HG03025 (cell line): ENCODE measurements around the gene JPH3.

Source experiments
- ATAC-seq: cut with Tn5 transposase; IDR thresholded peaks from one replicate; pipeline ENCODE4 v1.9.1; 2021; ENCODE audit warnings: mild to moderate bottlenecking, moderate library complexity; ENCODE audit not compliant: unreplicated experiment, low FRiP score

Gene JPH3

DNA sequence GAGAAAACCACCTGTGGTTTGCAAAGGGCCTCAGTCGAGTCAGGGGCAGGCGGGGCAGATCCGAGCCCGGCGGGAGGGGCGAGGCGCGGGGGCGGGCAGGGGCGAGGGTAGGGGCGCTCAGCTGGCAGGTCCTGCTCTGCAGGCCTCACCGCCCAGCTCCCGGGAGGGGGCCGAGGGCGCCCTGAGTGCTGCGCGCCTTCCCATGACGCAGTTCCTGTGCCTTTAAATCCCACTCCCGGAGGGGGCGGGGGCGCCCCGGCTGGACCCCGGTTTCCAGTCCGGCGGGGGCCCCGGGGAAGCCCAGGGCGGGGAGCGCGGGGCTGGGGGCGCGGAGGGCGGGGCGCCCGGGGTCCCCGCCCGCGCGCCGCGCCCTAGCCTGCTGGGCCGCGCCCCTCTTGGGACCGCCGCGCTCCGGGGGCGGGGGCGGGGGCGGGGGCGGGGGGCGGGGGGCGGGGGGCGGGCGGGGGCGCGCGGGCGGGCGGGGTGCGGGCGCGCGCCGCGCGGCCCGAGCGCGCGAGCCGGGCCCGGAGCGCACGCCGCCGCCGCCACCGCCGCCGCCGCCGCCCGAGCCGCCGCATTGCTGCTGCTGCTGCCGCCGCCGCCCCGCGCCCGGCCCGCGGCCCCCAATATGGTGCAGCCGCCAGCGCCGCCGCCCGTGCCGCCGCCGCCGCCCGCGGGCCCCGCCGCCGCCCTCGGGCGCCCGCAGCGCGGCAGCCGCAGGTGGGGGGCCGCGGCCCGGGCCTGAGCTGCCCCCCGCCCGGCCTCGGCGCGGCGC, at the start of gene JPH3:
TSS of gene JPH3 (plus strand) at position 508 of the 775 bp plus-strand sequence. CDS start 639 bp downstream, outside the sequence.
- ATAC-seq, result no peak

DNA sequence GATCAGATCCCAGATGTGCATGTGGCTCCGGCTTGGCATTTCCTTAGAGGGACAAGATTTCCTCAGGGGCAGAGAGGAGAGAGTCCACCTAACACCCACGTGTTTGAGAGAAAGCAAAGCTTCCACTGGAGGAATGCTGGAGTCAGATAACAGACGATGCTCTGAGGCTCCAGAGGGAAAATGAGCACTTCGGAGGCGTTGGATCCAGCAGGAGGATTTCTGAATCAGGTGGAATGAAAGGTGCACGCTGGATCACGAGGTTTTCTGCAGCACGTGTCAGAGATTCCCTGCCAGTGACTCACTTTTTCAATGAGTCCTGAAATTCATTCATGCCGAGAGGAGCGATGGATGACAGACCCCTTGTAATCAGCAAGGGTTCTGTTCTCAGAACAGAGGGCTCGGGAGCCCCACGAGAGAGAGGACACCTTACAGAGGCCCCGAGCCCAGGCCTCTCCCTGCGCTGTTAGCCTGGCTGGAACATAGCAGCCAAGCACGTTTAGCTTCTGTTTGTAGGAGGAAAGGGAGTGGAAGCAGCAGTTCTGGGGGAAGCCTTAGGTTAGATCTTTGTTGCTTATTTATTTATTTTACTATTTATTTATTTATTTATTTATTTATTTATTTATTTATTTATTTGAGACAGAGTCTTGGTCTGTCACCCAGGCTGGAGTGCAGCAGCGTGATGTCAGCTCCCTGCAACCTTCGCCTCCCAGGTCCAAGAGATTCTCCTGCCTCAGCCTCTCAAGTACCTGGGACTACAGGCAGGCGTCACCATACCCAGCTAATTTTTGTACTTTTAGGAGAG, 49.3 kb upstream of the JPH3 start:
- ATAC-seq, result no peak

DNA sequence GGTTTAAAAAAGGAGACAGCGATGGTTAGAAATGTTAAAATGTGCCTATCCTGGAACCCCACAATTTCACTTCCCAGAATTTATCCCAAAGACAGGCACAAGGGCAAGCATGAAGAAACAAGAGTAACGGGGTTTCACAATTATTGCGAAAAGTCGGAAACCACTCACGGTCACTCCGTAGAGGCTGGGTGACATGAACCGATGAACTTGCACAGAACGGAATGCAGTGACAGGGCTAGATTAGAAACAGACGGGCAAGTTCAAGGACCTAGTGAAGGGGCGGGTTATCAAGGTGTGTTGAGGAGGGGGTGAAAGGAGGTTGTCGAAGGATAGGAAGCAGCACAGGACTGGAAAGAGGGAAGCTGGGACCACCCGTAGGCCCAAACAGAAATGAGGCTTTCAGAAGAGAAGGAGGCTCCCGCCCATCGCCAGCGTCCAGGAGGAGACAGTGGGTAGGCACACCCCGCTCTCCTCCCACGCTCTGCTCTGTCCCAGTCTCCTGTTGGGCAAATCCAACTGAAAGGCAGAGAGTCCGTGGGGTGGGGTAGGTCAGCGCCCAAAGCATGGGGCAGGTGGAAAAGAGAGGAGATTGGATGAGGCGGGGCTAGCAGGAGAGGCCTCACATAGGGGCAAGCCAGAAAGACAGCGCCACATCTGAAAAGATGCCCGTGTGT, 47.4 kb upstream of the JPH3 start:
- ATAC-seq, result no peak

DNA sequence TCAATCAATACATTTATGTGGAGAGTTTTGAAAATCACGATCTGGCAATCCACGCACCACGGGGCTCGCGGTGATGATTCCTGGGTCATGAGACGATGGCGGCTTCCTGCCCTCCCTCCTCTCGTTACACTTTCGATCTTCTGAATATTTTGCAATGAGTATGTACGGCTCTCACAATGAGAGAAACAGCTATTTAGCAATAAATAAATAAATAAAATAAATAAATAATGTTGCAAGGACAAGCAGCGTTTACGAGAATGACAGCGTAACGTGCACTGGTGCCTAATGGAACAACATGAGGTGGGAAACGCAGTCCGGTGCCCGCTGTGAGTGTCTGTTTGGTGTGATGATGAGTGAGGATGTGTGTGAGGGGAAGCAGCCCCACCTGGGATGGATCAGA, 46.7 kb upstream of the JPH3 start:
- ATAC-seq, result no peak

DNA sequence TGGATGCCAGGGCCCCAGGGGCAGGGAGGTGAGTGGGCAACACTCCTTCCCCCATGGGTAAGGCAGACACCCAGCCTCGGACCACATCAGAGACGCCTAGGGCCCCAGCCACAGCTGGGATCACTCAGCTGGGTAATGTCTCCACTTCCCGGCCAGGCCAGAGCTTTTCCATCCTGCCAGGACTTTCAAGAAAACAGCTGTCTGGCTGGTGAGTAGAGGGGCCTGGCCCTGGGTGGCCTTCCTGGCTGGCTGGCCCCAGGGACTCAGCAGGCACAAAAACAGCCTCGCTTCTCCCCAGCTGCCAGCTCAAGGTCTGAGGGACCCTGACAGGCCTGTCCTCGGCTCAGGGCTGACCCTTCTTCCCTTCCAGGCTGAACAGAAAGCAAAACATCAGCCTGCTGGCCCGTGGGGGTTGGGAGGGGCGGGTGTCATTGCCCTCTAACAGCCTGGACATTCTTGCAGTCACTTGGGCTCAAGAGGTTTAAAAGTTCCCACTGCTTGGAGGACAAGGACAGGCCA, 45.3 kb upstream of the JPH3 start:
- ATAC-seq, result no peak

DNA sequence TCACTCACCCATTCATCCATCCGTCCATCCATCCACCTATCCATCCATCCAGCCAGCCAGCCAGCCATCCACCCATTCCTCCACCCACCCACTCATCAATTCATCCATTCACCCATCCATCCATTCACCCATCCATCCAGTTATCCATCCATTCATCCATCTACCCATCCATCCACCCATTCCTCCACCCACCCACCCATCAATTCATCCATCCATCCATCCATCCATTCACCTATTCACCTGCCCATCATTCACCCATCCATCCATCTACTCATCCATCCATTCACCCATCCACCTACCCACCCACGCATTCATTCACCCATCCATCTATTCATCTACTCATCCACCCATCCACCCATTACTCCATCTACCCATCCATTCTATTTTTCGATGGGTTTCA, 43.6 kb upstream of the JPH3 start:
- ATAC-seq, result no peak

DNA sequence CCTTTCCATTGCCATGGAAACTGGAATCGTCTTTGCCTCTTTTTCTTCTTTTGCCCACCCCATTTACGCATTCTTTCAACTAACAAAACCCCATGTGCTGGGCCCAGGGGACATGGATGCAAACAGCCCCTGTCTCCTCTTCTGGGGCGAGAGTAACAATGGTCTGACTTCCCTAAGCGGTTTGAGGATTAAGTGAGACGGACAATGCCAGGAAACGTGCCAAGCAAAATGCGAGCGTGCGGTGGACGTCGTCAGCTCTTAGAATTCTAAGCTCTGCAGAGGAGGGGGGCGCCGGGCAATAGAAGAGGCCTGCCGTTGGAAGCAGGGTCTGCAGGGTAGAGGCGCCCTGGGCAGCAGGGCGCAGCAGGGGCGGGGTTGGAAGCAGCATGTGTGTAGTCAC, 42.4 kb upstream of the JPH3 start:
- no peak for ATAC-seq

DNA sequence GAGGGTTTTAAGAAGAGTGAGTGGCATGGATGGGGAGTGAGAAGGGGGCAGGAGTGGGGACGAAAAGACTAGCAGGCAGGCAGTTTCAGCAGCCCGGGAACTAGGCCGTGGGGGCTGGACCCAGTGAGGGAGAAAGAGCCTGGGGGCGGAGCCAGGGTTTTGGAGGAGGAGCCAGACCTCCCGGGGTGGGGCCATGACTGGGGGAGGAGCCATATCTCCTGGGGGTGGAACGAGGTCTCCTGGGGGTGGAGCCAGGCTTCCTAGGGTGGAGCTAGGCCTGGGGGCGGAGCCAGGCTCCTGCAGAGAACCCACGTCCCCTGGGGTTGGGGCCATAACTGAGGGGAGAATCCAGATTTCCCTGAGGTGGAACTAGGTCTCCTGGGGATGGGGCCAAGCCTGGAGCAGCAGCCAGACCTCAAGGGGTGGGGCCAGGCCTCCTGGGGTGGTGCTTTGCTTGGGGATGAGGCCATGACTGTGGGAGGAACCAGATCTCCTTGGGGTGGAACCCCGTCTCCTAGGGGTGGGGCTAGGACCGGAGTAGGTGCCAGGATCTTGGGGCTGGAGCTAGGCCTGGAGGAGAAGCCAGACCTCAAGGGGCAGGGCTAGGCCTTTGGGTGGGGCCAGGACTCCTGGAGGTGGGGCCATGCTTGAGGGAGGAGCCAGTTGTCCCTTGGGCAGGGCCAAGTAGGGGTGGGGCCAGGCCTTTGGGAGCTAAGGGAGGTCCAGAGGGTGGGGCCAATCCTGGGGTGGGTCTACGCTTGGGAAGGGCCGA, 41.7 kb upstream of the JPH3 start:
- ATAC-seq, result no peak

DNA sequence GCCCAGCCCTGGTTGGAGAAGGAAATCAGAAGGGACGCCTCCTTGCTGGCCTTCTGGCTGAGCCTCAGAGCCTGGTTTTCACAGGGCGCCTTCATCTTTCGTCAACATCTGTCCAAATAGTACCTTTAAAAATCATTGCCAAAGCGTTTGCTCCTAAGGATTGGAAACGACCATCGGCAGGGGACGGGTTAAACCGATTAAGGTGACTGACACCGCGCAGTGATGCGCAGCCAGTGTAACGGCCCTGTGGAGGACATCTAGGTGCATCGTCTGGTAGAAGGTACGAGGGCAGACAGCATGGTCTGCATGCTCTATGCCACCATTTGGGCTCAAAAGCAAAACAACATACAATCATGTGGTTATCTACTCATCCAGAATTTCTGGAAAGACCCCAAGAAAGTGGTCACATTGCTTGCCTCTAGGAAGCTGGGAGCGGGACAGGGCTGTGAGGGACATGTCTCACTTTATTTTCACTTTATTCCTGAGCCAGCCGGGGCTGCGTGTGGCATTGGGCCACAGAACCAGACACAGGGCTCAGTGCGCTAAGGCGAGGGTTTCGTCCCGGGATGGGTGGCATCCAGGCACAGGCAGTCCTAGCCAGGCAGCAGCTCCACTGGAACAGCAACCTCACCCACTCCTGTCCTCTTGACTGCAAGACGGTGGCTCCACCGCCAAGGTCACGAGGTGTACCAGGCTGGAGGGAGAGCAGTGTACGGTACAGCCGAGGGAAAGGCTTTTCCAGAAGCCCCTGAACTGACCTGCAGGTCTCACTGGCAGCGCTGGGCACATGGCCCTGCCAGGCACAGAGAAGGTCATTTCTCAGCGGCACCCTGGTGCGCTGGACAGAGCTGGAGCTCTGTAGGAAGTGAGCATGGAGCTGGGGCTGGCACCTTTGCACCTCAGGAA, 40.9 kb upstream of the JPH3 start:
- no peak for ATAC-seq

DNA sequence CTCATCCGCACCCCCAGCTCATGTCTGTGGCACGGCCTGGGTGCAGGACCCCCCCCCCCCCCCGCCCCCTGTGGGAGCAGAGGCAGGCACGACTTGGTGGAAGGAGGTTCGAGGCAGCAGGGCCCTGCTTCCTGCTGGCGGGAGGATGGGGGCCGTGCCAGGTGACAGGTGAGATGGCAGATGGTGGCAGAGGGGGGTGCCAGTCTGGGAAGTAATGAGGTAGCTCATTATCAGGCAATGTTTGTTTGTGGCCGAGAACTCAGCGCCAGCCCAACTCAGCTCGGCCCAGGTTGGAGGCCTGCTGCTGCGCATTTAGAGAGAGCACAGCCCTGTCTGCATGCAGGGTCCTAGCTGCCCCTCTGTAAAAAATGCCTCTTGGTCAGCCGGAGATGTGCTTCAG, 40.1 kb upstream of the JPH3 start:
- no peak for ATAC-seq

DNA sequence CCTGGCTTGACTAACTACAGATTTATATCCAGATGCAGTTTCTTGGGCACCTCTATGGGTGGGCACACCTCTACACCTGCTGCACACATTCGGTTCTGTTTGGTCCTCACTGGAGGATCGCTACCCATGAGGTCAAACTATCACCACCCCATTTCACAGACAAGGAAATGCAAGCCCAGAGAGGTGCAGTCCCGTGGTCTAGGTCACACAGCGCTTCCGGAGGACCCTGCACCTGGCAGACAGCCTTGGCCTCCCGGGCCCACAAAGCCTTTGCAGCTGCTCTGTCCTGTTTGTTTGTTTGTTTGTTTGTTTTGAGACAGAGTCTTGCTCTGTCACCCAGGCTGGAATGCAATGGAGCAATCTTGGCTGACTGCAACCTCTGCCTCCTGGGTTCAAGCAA, 39.3 kb upstream of the JPH3 start:
- no peak for ATAC-seq

DNA sequence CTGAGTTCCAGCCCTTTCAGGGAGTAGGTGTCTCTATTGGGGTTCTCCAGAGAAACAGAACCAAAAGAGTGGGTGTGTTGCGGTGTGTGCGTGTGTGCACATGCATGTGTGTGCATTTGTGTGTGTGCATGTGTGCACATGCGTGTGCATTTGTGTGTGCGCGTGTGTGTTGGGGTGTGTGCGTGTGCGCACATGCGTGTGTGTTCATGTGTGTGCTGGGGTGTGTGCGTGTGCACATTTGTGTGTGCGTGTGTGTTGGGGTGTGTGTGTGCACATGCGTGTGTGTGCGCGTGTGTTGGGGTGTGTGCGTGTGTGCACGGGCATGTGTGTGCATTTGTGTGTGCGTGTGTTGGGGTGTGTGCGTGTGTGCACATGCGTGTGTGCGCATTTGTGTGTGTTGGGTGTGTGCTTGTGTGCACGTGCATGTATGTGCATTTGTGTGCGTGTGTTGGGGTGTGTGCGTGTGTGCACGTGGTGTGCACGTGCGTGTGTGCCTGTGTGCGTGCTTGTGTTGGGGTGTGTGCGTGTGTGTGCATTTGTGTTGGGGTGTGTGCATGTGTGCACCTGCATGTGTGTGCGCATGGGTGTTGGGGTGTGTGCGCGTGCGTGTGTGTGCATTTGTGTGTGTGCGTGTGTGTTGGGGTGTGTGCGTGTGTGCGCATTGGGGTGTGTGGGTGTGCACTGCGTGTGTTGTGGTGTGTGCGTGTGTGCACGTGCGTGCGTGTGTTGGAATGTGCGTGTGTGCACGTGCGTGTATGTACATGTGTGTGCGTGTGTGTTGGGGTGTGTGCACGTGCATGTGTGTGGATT, 38.4 kb upstream of the JPH3 start:
- no peak for ATAC-seq

DNA sequence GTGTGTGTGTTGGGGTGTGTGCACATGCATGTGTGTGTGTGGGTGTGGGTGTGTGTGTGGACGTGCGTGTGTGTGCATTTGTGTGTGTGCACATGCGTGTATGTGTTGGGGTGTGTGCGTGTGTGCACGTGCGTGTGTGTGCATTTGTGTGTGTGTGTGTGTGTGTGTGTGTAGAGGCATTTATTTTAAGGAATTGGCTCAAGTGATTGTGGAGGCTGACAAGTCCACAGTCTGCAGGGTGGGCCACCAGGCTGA, 37.9 kb upstream of the JPH3 start:
- ATAC-seq, result no peak

DNA sequence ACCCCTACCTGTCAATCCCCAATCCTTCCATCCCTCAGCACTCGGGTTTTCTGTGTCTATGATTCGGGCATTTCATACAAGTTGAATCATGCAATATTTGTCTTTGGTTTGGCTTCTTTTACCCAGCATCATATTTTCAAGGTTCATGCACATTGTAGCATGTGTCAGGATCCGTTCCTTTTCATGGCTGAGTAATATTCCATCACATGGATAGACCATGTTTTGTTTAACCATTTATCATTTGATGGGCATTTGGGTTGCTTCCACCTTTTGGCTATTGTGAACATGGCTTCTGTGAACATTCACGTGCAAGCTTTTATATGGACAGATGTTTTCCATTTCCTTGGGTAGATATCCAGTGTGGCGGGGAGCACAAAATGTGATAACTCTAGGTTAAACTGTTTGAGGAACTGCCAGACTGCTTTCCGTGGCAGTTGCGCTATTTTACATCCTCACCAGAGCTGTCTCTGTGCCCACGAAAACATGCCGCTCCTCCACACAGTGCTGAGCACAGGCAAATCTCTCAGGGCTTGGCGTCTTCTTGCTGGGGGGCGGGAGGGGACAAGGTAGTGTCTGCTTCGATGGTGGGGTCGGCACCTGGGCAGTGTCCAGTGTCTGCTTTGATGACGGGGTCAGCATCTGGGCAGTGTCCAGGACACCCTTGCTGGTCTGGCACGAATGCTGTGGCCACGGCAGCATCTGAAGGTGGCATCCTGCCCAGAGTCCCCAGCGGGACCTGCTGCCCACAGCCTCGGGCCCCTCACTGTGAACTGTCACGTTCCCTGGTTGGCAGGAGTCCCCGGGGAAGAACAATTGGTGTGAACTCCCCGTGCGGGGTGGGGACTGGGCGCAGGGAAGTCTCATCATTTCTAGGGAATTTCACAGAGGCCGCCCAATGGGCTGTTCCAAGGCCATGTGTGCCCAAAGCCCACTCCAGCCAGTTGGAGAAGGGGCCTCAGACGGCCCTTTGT, 32.4 kb upstream of the JPH3 start:
- ATAC-seq, result no peak

DNA sequence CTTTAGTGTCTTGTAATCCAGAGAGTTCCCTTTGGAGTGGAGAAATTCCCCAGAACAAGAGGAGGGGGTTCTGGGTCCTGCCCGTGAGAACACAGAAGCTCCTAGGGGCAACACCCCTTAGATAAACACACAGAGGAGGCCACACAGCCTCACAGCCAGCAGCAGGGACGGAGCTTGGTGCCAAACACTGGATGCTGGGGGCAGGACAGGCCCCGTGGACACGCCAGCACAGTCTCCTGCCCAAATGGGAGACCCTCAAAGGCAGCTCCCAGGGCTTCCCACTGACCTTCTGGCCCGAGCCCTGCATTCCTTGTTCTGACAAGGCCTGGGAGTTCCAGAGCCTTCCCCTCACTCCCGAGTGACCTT, 31.8 kb upstream of the JPH3 start:
- ATAC-seq, result no peak

DNA sequence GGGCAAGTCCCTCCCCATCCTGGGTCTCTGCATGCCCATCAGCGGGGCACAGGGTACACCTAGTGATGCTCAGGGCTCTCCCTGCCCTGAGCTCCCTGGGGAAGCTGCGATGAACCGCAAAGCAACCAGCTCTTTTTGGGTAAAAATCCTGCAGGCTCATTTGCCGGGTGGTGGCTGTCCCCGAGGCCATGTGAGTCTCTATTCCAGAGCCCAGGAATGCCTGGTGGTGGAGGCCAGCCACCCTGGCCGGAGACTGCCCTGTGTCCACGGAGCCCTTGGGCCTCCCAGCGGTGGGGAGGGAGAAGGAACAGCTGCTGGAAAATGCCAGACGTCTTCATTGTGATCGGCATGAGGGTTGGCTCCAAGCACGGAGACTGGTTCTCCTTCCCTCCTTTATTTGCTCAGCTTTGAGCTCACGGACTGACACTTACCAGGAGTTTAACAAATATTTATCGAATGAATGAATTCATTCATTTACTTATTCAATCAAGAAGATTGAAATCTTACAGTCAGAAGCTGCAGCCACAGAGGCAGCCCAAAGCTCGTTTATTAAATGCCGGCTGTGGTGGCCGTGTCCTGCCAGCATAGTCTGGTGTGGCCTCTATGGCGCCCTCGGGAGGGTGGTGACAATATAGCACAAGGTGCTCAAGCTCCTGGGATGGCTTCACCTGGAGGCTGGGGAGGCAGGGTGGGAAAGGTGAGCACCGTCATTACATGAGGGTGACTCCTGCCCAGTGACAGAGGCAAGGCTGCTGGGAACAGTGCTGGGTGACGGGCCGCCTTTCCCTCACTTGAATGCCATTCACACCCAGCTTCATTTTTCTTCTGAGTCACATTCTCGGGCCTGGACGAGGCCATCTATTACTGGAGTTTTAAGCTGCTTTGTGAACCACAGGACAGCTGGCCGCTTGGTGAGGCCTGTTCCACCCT, 31.1 kb upstream of the JPH3 start:
- no peak for ATAC-seq

DNA sequence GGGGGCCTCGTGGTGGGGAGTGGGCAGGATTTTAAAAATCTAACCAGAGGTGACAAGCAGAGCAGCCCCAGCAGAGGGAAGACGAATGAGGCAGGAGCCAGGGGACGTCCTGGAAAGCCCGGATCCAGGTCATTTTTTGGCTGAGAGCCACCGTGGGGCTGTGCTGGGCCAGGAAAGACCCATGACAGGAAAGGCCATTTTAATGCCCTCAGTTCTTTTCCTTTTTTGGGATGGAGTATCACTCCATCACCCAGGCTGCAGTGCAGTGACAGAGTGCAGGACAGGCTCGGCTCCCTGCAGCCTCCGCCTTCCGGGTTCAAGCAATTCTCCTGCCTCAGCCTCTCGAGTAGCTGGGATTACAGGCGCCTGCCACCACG, 30.5 kb upstream of the JPH3 start:
- ATAC-seq, result no peak
